ENCODE data around the gene ENGASE.

Gene ENGASE

GRCh38 chr17:79065105-79065670, 9.4 kb upstream of the ENGASE start:
- in situ Hi-C loops (cut with MboI; ENCODE audit: low sequenced_read_pairs, unreplicated experiment) = no loop called here
- TF ChIP-seq, protein P1, sequence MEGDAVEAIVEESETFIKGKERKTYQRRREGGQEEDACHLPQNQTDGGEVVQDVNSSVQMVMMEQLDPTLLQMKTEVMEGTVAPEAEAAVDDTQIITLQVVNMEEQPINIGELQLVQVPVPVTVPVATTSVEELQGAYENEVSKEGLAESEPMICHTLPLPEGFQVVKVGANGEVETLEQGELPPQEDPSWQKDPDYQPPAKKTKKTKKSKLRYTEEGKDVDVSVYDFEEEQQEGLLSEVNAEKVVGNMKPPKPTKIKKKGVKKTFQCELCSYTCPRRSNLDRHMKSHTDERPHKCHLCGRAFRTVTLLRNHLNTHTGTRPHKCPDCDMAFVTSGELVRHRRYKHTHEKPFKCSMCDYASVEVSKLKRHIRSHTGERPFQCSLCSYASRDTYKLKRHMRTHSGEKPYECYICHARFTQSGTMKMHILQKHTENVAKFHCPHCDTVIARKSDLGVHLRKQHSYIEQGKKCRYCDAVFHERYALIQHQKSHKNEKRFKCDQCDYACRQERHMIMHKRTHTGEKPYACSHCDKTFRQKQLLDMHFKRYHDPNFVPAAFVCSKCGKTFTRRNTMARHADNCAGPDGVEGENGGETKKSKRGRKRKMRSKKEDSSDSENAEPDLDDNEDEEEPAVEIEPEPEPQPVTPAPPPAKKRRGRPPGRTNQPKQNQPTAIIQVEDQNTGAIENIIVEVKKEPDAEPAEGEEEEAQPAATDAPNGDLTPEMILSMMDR (IDR thresholded peaks at IDR 0.05; ENCODE audit: borderline replicate concordance, control extremely low read depth, extremely low read depth, insufficient read depth, missing control alignments) = peak; percentile 28
- DNase-seq (ENCODE audit: low spot score) = peak; percentile 50

- no peak for DNase-seq (ENCODE audit: low spot score)
- TF ChIP-seq, protein P1 (IDR thresholded peaks at IDR 0.05; ENCODE audit: borderline replicate concordance, control extremely low read depth, extremely low read depth, insufficient read depth, missing control alignments) = no peak
- in situ Hi-C loops (cut with MboI; ENCODE audit: low sequenced_read_pairs, unreplicated experiment) = no loop called here
These were observed 7.7 kb upstream of the ENGASE start for GRCh38 chr17:79066963-79067362.

GRCh38 chr17:79070266-79070880, 4.3 kb upstream of the ENGASE start:
- TF ChIP-seq, protein P1 (IDR thresholded peaks at IDR 0.05; ENCODE audit: borderline replicate concordance, control extremely low read depth, extremely low read depth, insufficient read depth, missing control alignments) = no peak
- DNase-seq (ENCODE audit: low spot score) = no peak
- in situ Hi-C loops (cut with MboI; ENCODE audit: low sequenced_read_pairs, unreplicated experiment) = no loop called here

- TF ChIP-seq, protein P1 (IDR thresholded peaks at IDR 0.05; ENCODE audit: borderline replicate concordance, control extremely low read depth, extremely low read depth, insufficient read depth, missing control alignments) = no peak
- no peak for DNase-seq (ENCODE audit: low spot score)
- in situ Hi-C loops (cut with MboI; ENCODE audit: low sequenced_read_pairs, unreplicated experiment) = no loop called here
These were observed 3.4 kb upstream of the ENGASE start for GRCh38 chr17:79071161-79071740.

GRCh38 chr17:79072544-79072943, 2.1 kb upstream of the ENGASE start:
- in situ Hi-C loops (cut with MboI; ENCODE audit: low sequenced_read_pairs, unreplicated experiment) = no loop called here
- DNase-seq (ENCODE audit: low spot score) = no peak
- TF ChIP-seq, protein P1 (IDR thresholded peaks at IDR 0.05; ENCODE audit: borderline replicate concordance, control extremely low read depth, extremely low read depth, insufficient read depth, missing control alignments) = no peak

GRCh38 chr17:79073016-79073705, 1.5 kb upstream of the ENGASE start:
- in situ Hi-C loops (cut with MboI; ENCODE audit: low sequenced_read_pairs, unreplicated experiment) = no loop called here
- TF ChIP-seq, protein P1 (IDR thresholded peaks at IDR 0.05; ENCODE audit: borderline replicate concordance, control extremely low read depth, extremely low read depth, insufficient read depth, missing control alignments) = no peak
- DNase-seq (ENCODE audit: low spot score) = no peak

Measured in GM13976 (cell line).